Kidney epithelial cell (primary cell): ENCODE measurements around the gene FAN1. TPM values are rescaled to one million over a fixed set of nuclear protein-coding genes. Genes with fewer than 3 reads are reported as not detected.

Experiments
- DNase-seq: peaks from one replicate; pipeline ENCODE4 v3.0.0-alpha.2; 2010; ENCODE audit warnings: low read depth
- H3K27me3 ChIP-seq: 2 replicates; pipeline ENCODE4 v1.6.0; 2011; ENCODE audit warnings: low read length; ENCODE audit not compliant: control insufficient read depth, insufficient read depth
- H3K36me3 ChIP-seq: 2 replicates; pipeline ENCODE4 v1.5.1; 2011; ENCODE audit warnings: low read length; ENCODE audit not compliant: control insufficient read depth, insufficient read depth
- H3K4me3 ChIP-seq: 2 replicates; pipeline ENCODE4 v1.5.1; 2011; ENCODE audit warnings: low read depth, mild to moderate bottlenecking, control low read depth, low read length
- CTCF ChIP-seq: IDR thresholded peaks from 2 replicates; pipeline ENCODE4 v1.5.1; 2011; ENCODE audit warnings: mild to moderate bottlenecking, moderate library complexity, low read length, control low read depth, inconsistent platforms; ENCODE audit not compliant: insufficient read depth, poor library complexity, severe bottlenecking
- total RNA-seq: library from RNA; depleted of rRNA; stranded (reverse); fragments of >200 nt; gene quantifications from 2 replicates; pipeline ENCODE4 v1.2.3, GENCODE V29; 2015

FAN1 gene
- total RNA-seq, 1 donor from 2014 or later, result 12.1 TPM

GRCh38 chr15:30953731-30954378 lies 50.1 kb downstream of the FAN1 start:
- Histone ChIP-seq H3K36me3 (no peaks in the 10 kb centered on the region), H3K27me3 (no peaks in the 10 kb centered on the region), H3K4me3 (no peak overlapping the region)
- DNase-seq, result peak; percentile 54
- TF ChIP-seq CTCF, result no peak

- no peaks in the 10 kb centered on the region for H3K27me3 ChIP-seq
- H3K4me3 ChIP-seq, result no peak overlapping the region
- no peaks in the 10 kb centered on the region for H3K36me3 ChIP-seq
- no peak for TF ChIP-seq CTCF
- DNase-seq, result no peak
These were observed 51.0 kb downstream of the FAN1 start for GRCh38 chr15:30954674-30955073.

- no peak for DNase-seq
- TF ChIP-seq CTCF, result no peak
- Histone ChIP-seq H3K4me3 (no peak overlapping the region), H3K27me3 (no peaks in the 10 kb centered on the region), H3K36me3 (no peaks in the 10 kb centered on the region)
These were observed 52.8 kb downstream of the FAN1 start for GRCh38 chr15:30956216-30957124.

GRCh38 chr15:30958219-30958618 lies 54.5 kb downstream of the FAN1 start:
- H3K36me3 ChIP-seq, result no peaks in the 10 kb centered on the region
- DNase-seq, result no peak
- no peak overlapping the region for H3K4me3 ChIP-seq
- no peaks in the 10 kb centered on the region for H3K27me3 ChIP-seq
- TF ChIP-seq CTCF, result no peak

GRCh38 chr15:30962079-30962478 lies 58.4 kb downstream of the FAN1 start:
- no peak for DNase-seq
- Histone ChIP-seq H3K36me3 (no peaks in the 10 kb centered on the region), H3K27me3 (no peaks in the 10 kb centered on the region), H3K4me3 (no peak overlapping the region)
- no peak for TF ChIP-seq CTCF
